ENCODE measurements around the gene GHR.

GRCh38 chr5:42626462-42626861 is 203.2 kb downstream of the GHR start:
- TF ChIP-seq POLR2A (IDR thresholded peaks at IDR 0.05) (no peak), CTCF (IDR thresholded peaks at IDR 0.05 in 8 of 11, conservative IDR thresholded peaks at IDR 0.05 in 3 of 11) (no peak)

All from spleen (tissue), 7 donors.